ENCODE data around the gene ZNF782.

- TF ChIP-seq, protein P1, sequence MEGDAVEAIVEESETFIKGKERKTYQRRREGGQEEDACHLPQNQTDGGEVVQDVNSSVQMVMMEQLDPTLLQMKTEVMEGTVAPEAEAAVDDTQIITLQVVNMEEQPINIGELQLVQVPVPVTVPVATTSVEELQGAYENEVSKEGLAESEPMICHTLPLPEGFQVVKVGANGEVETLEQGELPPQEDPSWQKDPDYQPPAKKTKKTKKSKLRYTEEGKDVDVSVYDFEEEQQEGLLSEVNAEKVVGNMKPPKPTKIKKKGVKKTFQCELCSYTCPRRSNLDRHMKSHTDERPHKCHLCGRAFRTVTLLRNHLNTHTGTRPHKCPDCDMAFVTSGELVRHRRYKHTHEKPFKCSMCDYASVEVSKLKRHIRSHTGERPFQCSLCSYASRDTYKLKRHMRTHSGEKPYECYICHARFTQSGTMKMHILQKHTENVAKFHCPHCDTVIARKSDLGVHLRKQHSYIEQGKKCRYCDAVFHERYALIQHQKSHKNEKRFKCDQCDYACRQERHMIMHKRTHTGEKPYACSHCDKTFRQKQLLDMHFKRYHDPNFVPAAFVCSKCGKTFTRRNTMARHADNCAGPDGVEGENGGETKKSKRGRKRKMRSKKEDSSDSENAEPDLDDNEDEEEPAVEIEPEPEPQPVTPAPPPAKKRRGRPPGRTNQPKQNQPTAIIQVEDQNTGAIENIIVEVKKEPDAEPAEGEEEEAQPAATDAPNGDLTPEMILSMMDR (IDR thresholded peaks at IDR 0.05), result no peak
- no peak for TF ChIP-seq POLR2A (IDR thresholded peaks at IDR 0.05)
Observed at GRCh38 chr9:96884443-96884842, 30.1 kb upstream of the ZNF782 start.
